Measurements from ENCODE around the gene MLH3. TPM values are rescaled to one million over a fixed set of nuclear protein-coding genes. Genes with fewer than 3 reads are reported as not detected.

Gene MLH3
- total and polyA plus RNA-seq, 9 donors = 14.8 to 36.4 (median 26.2) TPM

DNA sequence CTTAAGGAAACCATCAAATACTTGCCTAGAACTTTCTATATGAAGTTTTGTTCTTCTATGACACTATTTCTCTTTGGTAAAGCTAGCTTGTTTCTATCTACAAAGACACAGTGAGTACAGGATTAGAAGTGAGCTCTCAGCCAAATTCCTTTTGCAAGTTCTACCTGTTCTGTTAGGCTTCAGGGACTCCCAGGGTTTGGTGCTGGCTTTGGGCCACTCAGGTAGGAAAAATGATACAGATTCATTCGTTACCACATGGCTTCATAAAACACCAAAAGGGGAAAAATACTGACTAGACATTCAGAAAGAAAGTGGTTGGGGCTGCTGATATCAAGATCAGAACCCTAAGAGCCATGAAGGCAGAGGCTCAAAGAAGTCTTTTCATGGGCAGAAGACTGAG is 32.0 kb upstream of the MLH3 start:
- no peak for TF ChIP-seq CTCF (IDR thresholded peaks at IDR 0.05)
- no peak for TF ChIP-seq EP300 (IDR thresholded peaks at IDR 0.05)
- TF ChIP-seq POLR2A (IDR thresholded peaks at IDR 0.05) = no peak
- Histone ChIP-seq H3K27me3 (no peaks in the 10 kb centered on the region), H3K9me3 (no peaks in the 10 kb centered on the region), H3K36me3 (no peaks in the 10 kb centered on the region), H3K4me1 (ENCODE audit: insufficient read depth) (peaks cover 2% of the 10 kb centered on the region), H3K27ac (no peak overlapping the region), H3K4me3 (no peak overlapping the region)
- intact Hi-C loops (cut with DNase I) = loop anchor here (10.0 kb wide), 2 partner anchors 138 to 168 kb away; no protein-coding TSS in a partner anchor
- DNase-seq = no peak
- WGBS, 3 donors = 87 to 96% (median 90%) methylated on average over 1 of the region's 1 CpG

- 15 to 23% (median 21%) methylated on average over 2 of the region's 2 CpGs for WGBS, 3 donors
- intact Hi-C loops (cut with DNase I) = loop anchor here (10.0 kb wide), 2 partner anchors 137 to 167 kb away; no protein-coding TSS in a partner anchor
- H3K4me3 ChIP-seq = no peak overlapping the region
These were observed 30.5 kb upstream of the MLH3 start for GRCh38 chr14:75081660-75082229.

DNA sequence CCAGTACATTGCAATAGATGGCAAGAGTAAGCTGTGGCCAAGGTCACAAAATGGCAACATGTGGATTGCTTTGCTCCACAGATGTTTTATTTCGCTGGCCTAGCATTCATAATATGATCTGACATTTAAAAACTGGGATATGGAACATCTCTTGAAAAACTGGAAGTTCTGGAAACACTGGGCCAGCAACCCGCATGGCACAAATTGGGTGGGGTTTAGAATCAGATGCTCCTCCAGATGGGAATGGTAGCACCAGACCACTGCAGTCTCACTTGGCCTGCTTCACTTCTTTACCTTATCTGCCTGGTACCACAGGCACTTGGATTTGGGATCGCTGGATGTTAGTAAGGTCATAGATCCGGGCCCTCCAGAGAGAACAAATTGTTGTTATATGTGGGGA is 28.3 kb upstream of the MLH3 start:
- no peak overlapping the region for H3K4me3 ChIP-seq
- H3K9me3 ChIP-seq = no peaks in the 10 kb centered on the region
- TF ChIP-seq CTCF (IDR thresholded peaks at IDR 0.05) = no peak
- TF ChIP-seq POLR2A (IDR thresholded peaks at IDR 0.05) = no peak
- TF ChIP-seq EP300 (IDR thresholded peaks at IDR 0.05) = no peak
- no peak for DNase-seq
- 24 to 42% (median 31%) methylated on average over 4 of the region's 4 CpGs for WGBS, 3 donors
- peaks cover 2% of the 10 kb centered on the region for H3K4me1 ChIP-seq (ENCODE audit: insufficient read depth)
- intact Hi-C loops (cut with DNase I) = no loop called here
- H3K27me3 ChIP-seq = no peaks in the 10 kb centered on the region
- H3K27ac ChIP-seq = no peak overlapping the region
- no peaks in the 10 kb centered on the region for H3K36me3 ChIP-seq

More at GRCh38 chr14:75081660-75082229, 30.5 kb upstream of the MLH3 start:
- H3K4me1 ChIP-seq (ENCODE audit: insufficient read depth) = peaks cover 2% of the 10 kb centered on the region
- DNase-seq = no peak
- no peaks in the 10 kb centered on the region for H3K9me3 ChIP-seq
- TF ChIP-seq EP300 (IDR thresholded peaks at IDR 0.05) (no peak), CTCF (IDR thresholded peaks at IDR 0.05) (no peak), POLR2A (IDR thresholded peaks at IDR 0.05) (no peak)
- H3K27me3 ChIP-seq = no peaks in the 10 kb centered on the region
- no peak overlapping the region for H3K27ac ChIP-seq
- H3K36me3 ChIP-seq = no peaks in the 10 kb centered on the region

DNA sequence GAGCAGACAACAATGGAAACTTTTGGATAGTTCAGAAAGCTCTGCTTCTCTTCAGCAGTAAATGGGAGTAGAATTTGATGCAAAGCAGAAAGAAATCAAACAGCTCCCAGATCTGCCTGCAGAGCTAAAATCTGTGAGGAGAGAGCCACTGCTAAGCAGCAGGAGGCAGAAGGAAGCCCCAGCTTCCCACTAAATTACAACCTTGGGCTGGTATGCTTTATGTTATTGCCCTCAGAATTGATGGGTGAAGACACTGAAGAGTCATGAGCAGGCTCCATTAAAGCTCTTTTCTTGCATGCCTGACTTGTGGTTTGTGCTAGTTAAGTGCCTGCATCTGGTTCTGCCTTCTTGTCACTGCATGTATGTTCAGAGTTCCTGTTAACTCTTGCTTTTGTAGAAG is 26.5 kb upstream of the MLH3 start:
- Histone ChIP-seq H3K27me3 (no peaks in the 10 kb centered on the region), H3K36me3 (no peaks in the 10 kb centered on the region), H3K27ac (no peak overlapping the region), H3K4me3 (no peak overlapping the region), H3K9me3 (no peaks in the 10 kb centered on the region), H3K4me1 (ENCODE audit: insufficient read depth) (peaks cover 2% of the 10 kb centered on the region)
- intact Hi-C loops (cut with DNase I) = no loop called here
- DNase-seq = no peak
- no peak for TF ChIP-seq EP300 (IDR thresholded peaks at IDR 0.05)
- no peak for TF ChIP-seq POLR2A (IDR thresholded peaks at IDR 0.05)
- no peak for TF ChIP-seq CTCF (IDR thresholded peaks at IDR 0.05)

Data from ovary (tissue), 9 donors.